Activated CD4-positive, CD25-positive, alpha-beta regulatory T cell treated with anti-CD3 and anti-CD28 coated beads, Interleukin-2, amount 50 U/mL, for 24 hours (primary cell): ENCODE measurements around the gene NENF.
A peak's percentile ranks its signal among the peaks of the same experiment; 100 is the strongest.

Experiments
- ATAC-seq, 2 donors: fragments of 150-1000 bp; cut with Tn5 transposase; one replicate each; pipeline ENCODE4 v1.10.0; 2021; ENCODE audit warnings: mild to moderate bottlenecking in 1 of 2, moderate library complexity in 1 of 2

NENF gene

GRCh38 chr1:212432272-212432660, 454 bp upstream of the NENF start:
- ATAC-seq = no peak

GRCh38 chr1:212433577-212434462, 1.1 kb downstream of the NENF start:
- ATAC-seq = no peak

DNA sequence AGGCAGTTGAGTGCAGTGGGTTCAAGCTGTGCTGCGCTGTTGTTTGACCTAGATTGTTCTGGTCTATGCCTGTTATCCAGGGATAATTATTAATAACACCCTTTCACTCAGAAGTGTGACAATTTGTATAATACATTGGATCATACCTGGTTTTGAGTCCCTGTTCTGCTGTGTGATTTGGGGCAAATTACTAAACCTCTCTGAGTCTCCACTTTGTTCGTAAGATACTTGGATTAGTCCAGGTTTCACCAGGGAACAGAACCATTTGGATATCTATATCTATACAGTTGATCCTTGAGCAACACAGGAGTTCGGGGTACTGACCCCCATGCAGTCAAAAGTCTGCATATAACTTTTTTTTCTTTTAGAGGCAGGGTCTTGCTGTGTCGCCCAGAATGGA, 2.3 kb downstream of the NENF start:
- no peak for ATAC-seq

- no peak for ATAC-seq
Measured at GRCh38 chr1:212437179-212437798, 4.6 kb downstream of the NENF start.

- ATAC-seq = no peak
Measured at GRCh38 chr1:212438831-212439237, 6.1 kb downstream of the NENF start.

GRCh38 chr1:212440419-212440818, 7.7 kb downstream of the NENF start:
- no peak for ATAC-seq

DNA sequence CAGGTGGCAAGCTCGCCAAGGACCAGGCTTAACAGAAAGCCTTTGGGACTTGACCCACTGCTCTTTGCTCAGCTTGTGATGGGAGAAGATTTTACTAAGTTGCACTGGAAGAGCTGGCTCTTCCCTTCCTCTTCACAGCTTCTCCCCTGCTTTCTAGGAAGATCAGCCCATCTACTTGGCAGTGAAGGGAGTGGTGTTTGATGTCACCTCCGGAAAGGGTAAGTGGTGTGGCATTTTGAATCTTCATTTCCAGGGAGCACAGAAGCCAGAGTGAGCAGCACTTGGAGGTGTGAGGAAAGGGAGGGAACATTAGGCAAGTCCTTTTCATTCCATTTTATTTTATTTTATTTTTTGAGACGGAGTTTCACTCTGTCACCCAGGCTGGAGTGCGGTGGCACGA, 9.7 kb downstream of the NENF start:
- ATAC-seq = no peak

DNA sequence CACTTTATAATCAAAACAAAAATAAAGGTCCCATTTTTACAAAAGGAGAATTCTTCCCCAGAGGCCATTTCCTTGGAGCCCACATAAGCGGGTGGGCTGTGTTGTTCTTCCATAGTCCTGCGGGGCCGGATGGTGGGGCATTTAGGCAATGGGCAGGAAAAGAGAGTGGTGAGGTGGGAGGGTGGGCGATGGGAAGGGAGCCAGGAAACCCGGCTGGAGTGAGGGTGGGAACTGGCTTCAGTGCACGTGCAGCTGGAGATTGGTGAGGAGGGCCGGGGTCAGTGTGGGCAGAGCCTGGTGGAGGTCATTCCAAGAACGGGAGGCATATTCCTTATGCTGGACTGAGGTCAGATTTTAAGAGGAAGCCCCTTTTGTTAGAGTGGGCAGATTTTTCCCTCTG, 13.6 kb downstream of the NENF start:
- no peak for ATAC-seq

- ATAC-seq = no peak
Measured at GRCh38 chr1:212447478-212447877, 14.8 kb downstream of the NENF start.

DNA sequence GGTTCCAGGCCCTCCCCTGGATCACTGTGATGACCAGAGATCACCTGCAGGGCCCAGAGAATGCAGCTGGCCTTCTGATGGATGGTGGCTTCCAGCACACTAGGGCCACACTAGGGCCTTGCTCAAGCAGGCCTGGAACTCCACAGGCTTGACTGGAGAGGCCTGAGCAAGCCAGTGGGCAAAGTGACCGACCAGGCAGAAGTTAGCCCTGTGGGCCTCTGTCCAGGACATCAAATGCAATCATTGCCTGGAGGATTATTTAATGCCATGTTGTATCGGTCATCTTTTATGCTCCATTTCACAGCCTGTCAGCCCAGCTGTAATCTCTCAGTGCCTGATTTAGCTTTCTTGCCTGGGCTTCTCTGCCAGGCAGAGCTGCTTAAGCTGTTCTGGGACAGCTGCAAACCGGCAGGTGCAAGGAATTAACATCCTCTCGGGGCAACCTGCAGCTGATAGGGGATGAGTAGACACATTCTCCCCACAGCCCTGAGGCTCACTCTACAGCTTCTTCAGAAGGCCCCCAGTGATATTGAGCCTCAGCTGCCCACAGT, 17.7 kb downstream of the NENF start:
- ATAC-seq = no peak

- no peak for ATAC-seq
Measured at GRCh38 chr1:212451416-212452322, 18.9 kb downstream of the NENF start.

DNA sequence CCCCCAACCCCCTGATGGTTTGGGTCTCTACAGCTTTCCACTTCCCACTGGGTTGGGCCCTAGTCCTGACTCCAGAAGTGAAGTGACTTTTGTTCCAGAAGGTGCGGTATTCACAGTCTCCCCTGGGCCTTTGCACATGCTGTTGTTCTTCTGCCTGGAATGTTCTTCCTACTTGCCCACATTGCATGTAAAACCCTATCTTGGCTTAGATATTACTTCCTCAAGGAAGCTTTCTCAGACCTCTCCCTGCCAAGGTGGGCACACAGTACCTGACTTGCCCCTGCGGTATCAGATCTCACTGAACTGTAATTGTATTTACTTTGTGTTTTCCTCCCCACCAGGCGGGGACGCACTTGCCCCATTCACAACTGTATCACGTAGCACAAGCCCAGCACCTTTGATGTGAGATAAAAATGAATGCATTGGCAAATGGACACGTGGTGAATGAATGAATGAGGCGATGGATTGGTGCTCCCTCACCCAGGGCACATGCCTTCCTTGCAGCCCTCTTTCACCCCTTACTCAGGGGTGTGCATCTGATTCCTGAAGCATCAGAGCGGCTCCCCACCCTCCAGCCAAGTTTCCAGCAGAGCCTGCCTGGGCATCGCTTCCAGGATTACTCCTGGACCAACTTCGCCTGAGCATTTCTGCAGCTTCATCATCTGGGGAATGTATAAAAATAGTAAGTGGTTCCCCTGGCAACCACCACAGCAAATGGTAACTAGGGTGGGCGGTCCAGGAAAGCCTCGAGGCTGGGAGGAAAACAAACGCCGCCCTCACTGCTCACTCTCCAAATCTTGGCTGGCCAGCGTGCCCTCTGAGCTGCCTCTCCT, 19.8 kb downstream of the NENF start:
- no peak for ATAC-seq

- ATAC-seq = no peak
Measured at GRCh38 chr1:212453156-212453857, 20.6 kb downstream of the NENF start.

- ATAC-seq = no peak
Measured at GRCh38 chr1:212454741-212455140, 22.0 kb downstream of the NENF start.

- no peak for ATAC-seq
Measured at GRCh38 chr1:212455401-212455800, 22.7 kb downstream of the NENF start.

GRCh38 chr1:212455803-212456528, 23.2 kb downstream of the NENF start:
- ATAC-seq = peak; percentile 53 to 76

DNA sequence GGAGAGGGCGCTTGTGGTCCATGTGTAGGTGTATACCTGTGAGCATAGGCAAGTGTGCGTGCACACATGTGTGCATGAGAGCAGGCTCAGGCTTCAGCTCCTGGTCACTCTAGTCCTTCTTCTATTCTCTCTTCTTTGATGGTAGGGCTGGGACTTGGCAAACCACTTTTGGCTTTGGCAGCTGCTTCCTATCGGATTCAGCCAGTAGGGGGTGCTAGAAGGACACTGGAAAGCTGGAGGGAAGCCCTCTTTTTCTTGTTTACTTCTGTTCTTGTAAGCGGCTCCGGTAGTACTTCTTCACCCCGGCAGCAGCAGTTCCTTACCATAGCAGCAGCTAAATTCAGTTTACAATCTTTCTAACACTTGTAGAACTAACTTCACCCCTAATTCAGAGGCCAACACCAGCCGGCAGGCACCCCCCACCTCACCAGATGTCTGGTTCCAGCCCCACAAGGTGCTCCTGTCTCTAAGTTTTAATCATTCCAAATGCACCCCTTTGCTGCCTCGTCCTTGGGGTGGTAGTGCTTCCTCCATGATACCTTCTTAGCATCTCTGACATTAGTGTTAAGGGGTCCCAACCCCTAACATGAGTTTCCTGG, 25.1 kb downstream of the NENF start:
- ATAC-seq = no peak

DNA sequence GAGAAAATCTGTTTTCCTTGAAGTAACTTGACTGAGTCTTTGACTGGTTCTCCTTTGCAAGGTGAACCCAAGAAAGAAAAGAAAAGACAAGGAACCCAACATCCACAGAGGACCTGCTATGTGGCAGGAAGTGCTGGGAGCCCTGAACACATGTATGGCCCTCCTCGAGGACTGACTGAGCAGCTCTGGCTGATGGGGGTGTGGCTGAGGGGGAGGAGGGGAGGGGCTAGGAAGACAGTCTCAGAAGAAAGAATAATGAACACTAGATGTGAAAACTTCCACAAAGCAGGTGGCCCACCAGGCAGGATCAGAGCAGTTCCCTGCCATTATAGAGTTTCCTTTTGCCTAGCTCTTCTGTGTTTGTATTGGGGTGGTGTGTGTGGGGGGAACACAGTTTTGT, 26.1 kb downstream of the NENF start:
- no peak for ATAC-seq

GRCh38 chr1:212459656-212460055, 26.9 kb downstream of the NENF start:
- ATAC-seq = no peak

GRCh38 chr1:212460376-212460775, 27.7 kb downstream of the NENF start:
- no peak for ATAC-seq
